BLaER1 (cell line): ENCODE measurements around the gene ABCC4.
"Not testable (repeated sequence)": the region's sequence is repeated elsewhere in the genome, so short reads cannot be mapped to it uniquely, and the experiment has no call there.

ENCODE experiments used
- H3K27ac ChIP-seq: shearing (Covaris generic); formaldehyde crosslinking; 2 replicates; pipeline ENCODE4 v1.8.1; 2022
- H3K27me3 ChIP-seq: shearing (Covaris generic); formaldehyde crosslinking; 2 replicates; pipeline ENCODE4 v1.8.1; 2022
- H3K36me3 ChIP-seq: shearing (Covaris generic); formaldehyde crosslinking; 2 replicates; pipeline ENCODE4 v1.8.1; 2022
- H3K4me1 ChIP-seq: shearing (Covaris generic); formaldehyde crosslinking; 2 replicates; pipeline ENCODE4 v1.8.1; 2022
- H3K4me2 ChIP-seq: shearing (Covaris generic); formaldehyde crosslinking; 2 replicates; pipeline ENCODE4 v1.8.1; 2022
- H3K4me3 ChIP-seq: shearing (Covaris generic); formaldehyde crosslinking; 2 replicates; pipeline ENCODE4 v1.8.1; 2022
- H3K9ac ChIP-seq: shearing (Covaris generic); formaldehyde crosslinking; 2 replicates; pipeline ENCODE4 v1.8.1; 2022
- H3K9me3 ChIP-seq: shearing (Covaris generic); formaldehyde crosslinking; 2 replicates; pipeline ENCODE4 v1.8.1; 2022
- H4K20me1 ChIP-seq: shearing (Covaris generic); formaldehyde crosslinking; 2 replicates; pipeline ENCODE4 v1.8.1; 2022
- Cebpa-rat ChIP-seq: shearing (Covaris generic); IDR thresholded peaks from 2 replicates; pipeline ENCODE4 v1.8.1; 2022

ABCC4 gene

DNA sequence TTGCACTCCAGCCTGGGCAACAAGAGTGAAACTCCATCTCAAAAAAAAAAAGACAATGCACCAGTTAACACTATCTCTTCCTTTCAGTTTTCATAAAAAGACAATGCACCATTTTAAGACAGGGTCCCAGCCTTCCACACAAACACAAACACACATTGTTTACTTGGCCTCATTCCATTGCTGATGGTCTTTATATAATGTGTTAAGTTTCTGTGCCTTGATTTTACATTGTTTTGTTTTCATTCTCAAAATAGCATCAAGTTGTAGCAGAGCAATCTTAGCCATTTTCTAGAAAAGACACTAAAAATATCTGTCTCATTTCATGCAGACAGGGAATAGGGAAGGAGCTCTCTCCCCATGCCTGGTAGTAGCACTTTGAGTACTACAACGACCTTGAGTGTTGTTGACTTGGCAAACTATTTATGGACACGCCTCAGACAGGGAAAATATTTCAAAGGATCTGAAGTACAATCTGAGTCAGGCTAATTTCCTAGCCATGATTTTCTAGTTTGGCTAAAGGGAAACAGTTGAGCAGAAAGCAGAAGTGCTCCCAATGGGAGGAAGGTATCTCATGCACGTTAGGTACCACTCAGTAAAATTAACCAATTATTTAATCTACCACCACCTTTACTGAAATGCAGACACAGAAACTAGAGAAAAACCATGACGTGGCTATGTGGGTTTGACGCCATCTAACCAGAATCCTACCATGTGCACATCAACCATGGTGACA, 120.6 kb downstream of the ABCC4 start:
- Histone ChIP-seq H4K20me1 (no peaks in the 10 kb centered on the region), H3K4me3 (no peak overlapping the region), H3K27me3 (no peaks in the 10 kb centered on the region), H3K9me3 (peaks cover 16% of the 10 kb centered on the region; the same call in 1 of the 2 replicates), H3K9ac (no peak overlapping the region), H3K36me3 (peaks cover 51% of the 10 kb centered on the region), H3K4me1 (peaks cover 48% of the 10 kb centered on the region), H3K4me2 (no peak overlapping the region), H3K27ac (no peak overlapping the region)
- TF ChIP-seq Cebpa-rat: no peak

DNA sequence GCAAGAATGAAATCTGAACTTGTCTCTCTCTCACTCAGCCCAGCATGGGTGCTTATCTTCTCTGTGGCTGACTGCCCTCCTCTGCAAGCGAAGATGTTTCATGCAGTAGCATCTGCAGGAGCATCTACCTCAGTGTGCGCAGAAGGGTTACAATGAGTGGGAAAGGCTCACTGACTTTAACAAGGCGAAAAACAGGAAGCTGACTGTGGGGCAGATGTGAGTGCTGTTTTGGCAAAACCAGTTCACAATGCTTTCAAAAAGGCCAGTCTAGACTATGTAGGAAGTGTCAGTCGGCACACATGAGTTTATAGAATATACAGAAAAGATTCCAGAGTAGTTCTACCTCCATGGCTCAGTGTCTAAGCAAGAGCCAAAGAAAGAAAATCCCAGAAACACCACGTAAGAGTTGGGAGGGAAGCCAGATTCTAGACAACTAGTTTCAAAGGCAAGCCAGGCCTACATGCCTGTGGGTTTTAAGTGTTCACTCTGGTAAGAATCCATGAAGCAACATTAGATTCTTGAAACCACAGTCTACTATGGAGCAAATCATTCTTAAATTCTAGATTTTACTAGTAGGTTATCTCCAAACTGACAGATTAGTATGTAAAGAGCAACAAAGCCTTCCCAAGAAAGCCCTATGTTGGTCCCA, 124.5 kb downstream of the ABCC4 start:
- Histone ChIP-seq H3K4me2 (no peak overlapping the region), H3K27ac (no peak overlapping the region), H3K36me3 (peaks cover 66% of the 10 kb centered on the region), H3K9ac (no peak overlapping the region), H3K9me3 (peaks cover 12% of the 10 kb centered on the region; the same call in 1 of the 2 replicates), H3K27me3 (no peaks in the 10 kb centered on the region), H4K20me1 (no peaks in the 10 kb centered on the region), H3K4me1 (peaks cover 33% of the 10 kb centered on the region), H3K4me3 (no peak overlapping the region)
- no peak for TF ChIP-seq Cebpa-rat

DNA sequence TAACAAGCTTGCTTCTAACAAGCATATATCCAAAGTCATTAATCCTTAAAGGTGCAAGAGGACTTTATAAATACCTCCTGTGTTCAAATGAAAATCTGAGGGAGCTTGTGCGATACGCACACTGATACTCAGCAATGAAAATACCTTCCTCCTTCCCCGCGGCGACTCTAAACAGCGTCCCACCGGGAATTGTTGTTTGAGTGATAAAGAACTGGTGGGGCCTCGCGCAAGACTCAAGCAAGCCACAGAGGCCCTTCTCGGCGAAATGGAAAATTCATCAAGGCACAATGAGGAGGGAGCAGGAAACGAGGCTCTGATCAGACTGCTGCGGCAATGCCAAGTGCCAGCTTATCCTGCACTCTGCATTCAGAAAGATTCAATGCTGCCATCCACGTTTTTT, 126.7 kb downstream of the ABCC4 start:
- Histone ChIP-seq H3K4me2 (peak overlapping the region; percentile 33), H3K4me1 (peaks cover 22% of the 10 kb centered on the region), H3K36me3 (peaks cover 66% of the 10 kb centered on the region)

DNA sequence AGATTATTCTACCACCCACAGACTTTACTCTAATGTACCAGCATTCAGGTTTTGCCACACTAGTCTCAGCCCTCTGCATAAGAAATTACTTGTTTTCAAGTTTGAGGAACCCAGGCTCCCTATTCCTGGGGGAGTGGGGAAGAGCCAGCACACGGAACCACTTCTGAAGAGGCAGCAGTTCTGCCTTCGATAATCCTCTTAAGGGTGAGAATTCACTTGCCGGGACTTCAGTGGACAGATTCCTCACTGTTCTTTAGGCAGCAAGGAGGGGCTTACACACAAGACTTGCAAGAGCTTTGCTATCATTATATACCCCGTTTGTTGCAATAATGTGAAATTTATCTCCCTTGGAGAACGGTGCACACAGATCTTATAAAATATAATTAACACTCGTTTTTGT, 133.1 kb downstream of the ABCC4 start:
- Histone ChIP-seq H3K4me3 (no peak overlapping the region), H3K4me1 (no peaks in the 10 kb centered on the region)

More for the DNA sequence above, 126.7 kb downstream of the ABCC4 start:
- Histone ChIP-seq H3K9ac (no peak overlapping the region), H4K20me1 (no peaks in the 10 kb centered on the region), H3K27me3 (no peaks in the 10 kb centered on the region), H3K27ac (no peak overlapping the region), H3K4me3 (no peak overlapping the region), H3K9me3 (peaks cover under 1% of the 10 kb centered on the region; the same call in 1 of the 2 replicates)
- TF ChIP-seq Cebpa-rat: no peak

DNA sequence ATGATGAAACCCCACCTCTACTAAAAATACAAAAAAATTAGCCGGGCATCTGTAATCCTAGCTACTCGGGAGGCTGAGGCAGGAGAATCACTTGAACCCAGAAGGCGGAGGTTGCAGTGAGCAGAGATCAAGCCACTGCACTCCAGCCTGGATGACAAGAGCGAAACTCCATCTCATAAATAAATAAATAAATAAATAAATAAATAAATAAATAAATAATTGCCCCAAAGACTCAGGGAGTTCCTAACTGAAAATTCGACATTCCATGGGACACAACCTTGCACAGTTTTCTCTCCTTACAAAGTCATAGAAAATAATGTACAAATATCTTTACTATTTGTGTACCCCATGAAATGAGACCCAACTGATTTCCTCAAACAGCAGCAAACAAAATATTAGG, 134.2 kb downstream of the ABCC4 start:
- peaks cover 69% of the 10 kb centered on the region for H3K36me3 ChIP-seq
- H3K4me1 ChIP-seq, H3K27me3 ChIP-seq, H3K4me2 ChIP-seq, H4K20me1 ChIP-seq, H3K9ac ChIP-seq, H3K4me3 ChIP-seq, H3K9me3 ChIP-seq, H3K27ac ChIP-seq: not testable (repeated sequence)

More for the DNA sequence above, 133.1 kb downstream of the ABCC4 start:
- Histone ChIP-seq H4K20me1 (no peaks in the 10 kb centered on the region), H3K9me3 (no peaks in the 10 kb centered on the region), H3K4me2 (no peak overlapping the region), H3K36me3 (peaks cover 79% of the 10 kb centered on the region), H3K9ac (no peak overlapping the region), H3K27ac (no peak overlapping the region), H3K27me3 (no peaks in the 10 kb centered on the region)
- no peak for TF ChIP-seq Cebpa-rat

DNA sequence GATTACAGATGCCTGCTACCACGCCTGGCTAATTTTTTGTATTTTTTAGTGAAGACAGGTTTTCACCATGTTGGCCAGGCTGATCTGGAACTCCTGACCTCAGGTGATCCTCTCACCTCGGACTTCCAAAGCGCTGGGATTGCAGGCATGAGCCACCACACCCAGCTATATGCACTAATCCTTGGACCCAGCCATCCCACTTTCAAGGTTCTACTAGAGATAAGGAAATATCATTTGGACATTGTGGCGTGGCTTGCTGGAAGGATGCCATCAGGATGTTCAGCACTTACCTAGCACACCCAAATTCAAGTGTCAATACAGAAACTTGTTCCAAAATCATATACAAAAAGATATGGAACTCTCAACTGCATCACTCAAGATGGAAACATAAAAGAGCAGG, 136.4 kb downstream of the ABCC4 start:
- Histone ChIP-seq H3K4me1 (no peaks in the 10 kb centered on the region), H3K9me3 (no peaks in the 10 kb centered on the region), H3K4me3 (no peak overlapping the region), H3K27me3 (no peaks in the 10 kb centered on the region), H3K27ac (no peak overlapping the region), H4K20me1 (no peaks in the 10 kb centered on the region), H3K36me3 (peaks cover 75% of the 10 kb centered on the region), H3K9ac (no peak overlapping the region), H3K4me2 (no peak overlapping the region)
- TF ChIP-seq Cebpa-rat: no peak

DNA sequence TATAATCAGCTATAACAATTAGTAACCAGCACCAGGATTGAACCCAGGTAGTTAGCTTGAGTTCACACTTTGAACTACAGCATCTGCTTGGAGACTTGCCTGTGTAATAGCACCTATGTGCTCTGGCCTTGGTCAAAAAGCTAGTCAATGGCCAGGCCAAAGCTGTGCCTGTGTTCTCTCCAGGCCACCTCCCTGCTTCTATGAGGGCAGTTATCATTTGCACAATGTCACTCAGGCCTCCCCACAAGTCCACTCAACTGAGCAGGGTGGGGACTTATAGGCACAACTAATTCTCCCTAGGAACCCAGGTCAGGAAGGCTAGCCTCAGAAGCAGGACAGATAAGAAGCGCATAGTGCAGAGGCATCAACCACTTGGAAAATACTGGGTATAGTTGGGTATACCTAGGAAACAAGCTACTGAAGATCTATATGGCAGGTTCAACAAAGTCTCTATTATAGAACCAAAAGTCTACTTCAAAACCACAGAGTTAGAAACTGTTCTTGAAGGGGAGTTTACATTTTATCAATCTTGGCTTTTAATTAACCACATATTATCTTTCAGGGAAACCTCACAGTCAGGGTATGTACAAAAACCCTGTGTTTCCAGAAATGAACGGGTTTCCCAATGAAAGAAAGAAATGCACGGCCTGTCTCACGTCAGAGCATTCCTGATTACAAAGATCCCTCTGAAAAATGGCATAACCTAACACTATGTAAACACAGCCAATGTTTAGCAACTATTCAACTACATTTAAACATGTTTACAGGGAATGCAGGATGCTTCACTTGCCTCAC, 140.9 kb downstream of the ABCC4 start:
- Histone ChIP-seq H3K27ac (no peak overlapping the region), H3K4me3 (no peak overlapping the region), H4K20me1 (no peaks in the 10 kb centered on the region), H3K4me1 (peaks cover 8% of the 10 kb centered on the region; the same call in 1 of the 2 replicates), H3K9ac (no peak overlapping the region), H3K27me3 (no peaks in the 10 kb centered on the region), H3K36me3 (peaks cover 48% of the 10 kb centered on the region), H3K9me3 (no peaks in the 10 kb centered on the region), H3K4me2 (no peak overlapping the region)
- TF ChIP-seq Cebpa-rat: no peak

DNA sequence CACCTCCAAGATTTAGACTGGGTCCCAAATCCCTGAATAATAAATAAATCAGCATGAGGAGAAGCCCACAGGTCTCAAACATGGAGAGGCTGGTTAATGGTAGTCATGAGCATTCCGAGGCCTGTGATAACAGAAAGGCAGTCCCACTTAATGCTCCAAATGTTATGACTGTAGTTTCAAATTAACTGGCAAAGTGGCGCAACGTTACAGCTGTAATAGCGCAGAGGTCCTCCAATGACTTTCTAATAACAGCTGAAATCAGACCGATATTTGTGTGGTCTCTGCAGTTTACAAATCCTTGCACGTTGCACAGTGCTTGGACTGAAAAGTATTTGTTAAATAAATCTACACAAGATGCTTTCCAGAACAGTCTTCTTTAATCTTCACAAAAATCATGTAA, 141.8 kb downstream of the ABCC4 start:
- Histone ChIP-seq H3K9me3 (no peaks in the 10 kb centered on the region), H3K27me3 (no peaks in the 10 kb centered on the region), H3K4me2 (no peak overlapping the region), H3K27ac (no peak overlapping the region), H3K36me3 (peaks cover 42% of the 10 kb centered on the region), H4K20me1 (no peaks in the 10 kb centered on the region), H3K4me1 (peaks cover 8% of the 10 kb centered on the region; the same call in 1 of the 2 replicates), H3K9ac (no peak overlapping the region), H3K4me3 (no peak overlapping the region)
- no peak for TF ChIP-seq Cebpa-rat

DNA sequence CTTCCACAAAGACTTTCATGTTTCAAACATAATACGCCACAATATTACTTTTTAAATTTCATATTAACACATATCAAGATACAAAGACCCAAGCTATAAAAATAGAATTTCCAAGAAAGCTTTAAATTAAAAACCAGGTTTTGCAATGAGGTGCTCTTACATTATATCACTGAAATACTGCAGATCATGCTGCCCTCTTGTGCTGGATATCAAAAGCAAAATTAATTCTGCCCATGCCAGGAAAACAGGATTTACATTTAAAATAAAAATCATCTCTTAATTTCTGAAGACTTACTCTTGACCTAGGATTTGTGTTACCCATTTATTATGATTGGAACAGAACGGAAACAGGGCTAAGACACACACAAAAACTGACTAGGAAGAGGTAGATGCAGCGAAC, 145.0 kb downstream of the ABCC4 start:
- H3K9ac ChIP-seq: no peak overlapping the region
- no peaks in the 10 kb centered on the region for H4K20me1 ChIP-seq

More for the DNA sequence above, 145.0 kb downstream of the ABCC4 start:
- Histone ChIP-seq H3K4me1 (peaks cover 8% of the 10 kb centered on the region; the same call in 1 of the 2 replicates), H3K9me3 (no peaks in the 10 kb centered on the region), H3K27me3 (no peaks in the 10 kb centered on the region), H3K36me3 (peaks cover 29% of the 10 kb centered on the region; the same call in 1 of the 2 replicates), H3K4me3 (no peak overlapping the region), H3K27ac (no peak overlapping the region), H3K4me2 (no peak overlapping the region)
- TF ChIP-seq Cebpa-rat: no peak
